EL (cell line): ENCODE results near the gene NCKAP5.

ENCODE experiments used
- DNase-seq: peaks from one replicate; pipeline ENCODE4 v3.0.0-alpha.2; 2016

The NCKAP5 gene

DNA sequence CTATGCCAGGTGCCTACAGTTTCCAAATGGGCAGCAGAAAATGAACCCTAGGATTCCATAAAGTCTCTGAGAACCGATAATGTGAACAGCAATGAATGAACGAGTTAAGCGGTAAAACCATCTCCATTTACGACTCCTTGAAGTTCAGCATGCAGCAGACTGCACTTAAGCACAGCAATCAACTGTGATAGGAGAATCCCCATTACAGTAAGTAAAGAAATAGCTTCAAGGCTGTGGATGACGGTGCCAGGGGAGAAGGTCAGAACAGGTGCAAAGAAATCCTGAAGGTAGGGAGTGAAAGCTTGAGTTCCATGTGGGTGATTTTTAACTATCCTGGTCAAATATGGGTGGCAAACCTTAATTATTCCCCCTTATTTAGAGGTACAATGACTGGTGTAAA lies 444.4 kb downstream of the NCKAP5 start:
- DNase-seq: no peak

DNA sequence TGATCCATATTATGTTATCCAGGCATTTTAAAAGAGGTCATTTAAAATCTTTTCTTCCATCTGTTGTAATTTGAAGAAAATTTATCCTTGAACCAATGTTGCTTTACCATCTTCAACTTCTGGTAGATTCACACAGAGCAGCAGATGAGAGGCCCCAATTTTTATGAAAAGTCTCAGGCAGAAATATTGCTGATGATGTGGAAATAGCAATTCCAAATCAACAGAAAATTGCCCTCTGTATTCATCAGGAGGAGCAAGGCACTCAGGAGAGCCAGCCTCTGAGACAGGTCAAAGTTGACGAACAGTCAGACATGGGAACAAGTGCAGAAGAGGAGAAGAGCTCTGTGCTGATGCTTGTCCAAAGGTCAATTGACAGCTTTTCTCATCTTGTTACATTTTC lies 444.9 kb downstream of the NCKAP5 start:
- no peak for DNase-seq

DNA sequence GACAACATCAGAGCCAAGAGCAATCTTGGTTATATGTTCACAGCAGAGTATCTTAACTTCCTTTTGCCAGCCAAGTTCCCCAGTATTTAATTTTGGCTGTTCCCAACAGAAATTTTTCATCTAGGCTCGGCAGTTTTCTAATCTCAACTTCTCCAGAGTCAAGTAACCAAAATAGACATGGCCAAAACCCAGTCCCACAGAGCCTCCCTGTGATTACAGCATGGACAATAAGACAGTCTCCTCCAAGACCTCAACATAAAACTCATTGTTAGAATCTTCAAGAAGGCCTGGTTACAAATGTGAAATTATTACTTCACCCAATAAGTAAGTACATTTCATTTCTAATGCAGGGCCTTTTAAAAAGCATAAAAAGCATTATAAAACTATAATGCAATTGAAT lies 445.7 kb downstream of the NCKAP5 start:
- no peak for DNase-seq

DNA sequence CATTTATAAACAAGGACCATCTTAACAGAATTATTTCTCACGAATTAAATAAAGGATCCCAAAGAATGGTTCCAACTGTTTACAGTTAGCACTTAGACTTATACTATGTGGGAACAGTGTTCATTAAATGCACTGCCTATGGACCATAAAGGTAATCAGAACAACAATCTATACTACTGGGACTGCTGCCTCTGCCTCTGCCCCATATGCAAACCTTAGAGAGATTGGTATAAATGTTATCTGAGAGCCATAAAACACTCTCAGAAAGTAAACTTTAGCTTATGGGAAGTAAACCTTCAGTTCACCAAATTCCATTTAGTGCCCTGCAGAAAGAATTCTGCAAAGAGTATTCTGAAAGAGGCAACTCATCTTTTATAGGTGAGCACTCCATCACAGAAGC lies 448.0 kb downstream of the NCKAP5 start:
- DNase-seq: no peak

DNA sequence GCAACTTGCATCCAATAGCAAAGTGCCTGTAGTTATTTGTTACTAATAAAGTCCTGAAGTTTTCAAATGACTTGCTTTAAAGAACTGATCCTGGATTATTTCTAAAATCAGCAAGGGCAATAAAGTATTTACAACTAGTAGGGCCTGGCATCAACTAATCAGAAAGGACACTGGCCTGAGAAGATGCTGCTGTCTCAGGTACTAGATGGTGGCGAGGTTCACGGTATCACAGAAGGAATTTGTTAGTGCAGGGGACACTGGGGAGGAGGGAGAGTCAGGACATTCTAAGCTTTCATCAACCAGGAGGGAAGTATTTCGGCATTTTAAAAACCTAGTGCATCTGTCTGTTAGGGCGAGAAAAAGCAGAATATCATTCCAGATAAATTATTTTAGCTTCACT lies 458.1 kb downstream of the NCKAP5 start:
- DNase-seq: no peak

DNA sequence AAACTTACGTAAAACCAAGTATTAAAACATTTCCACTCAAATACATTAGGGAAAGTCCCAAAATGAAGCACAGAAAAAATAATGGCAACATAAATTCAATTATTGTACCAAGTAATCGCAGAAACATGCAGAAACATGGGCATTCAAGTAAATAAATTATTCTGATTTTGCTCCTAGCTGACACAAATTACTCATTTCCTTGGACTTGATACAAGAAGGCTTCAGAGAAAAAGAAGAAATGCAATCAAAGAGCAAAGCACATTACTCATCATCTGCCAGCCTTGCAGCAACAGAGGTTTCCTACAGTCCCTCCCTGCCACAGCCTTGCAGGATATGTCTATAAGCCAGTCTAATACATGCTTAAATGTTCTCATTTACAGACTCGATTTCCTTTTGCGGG lies 458.5 kb downstream of the NCKAP5 start:
- DNase-seq: peak; percentile 88

DNA sequence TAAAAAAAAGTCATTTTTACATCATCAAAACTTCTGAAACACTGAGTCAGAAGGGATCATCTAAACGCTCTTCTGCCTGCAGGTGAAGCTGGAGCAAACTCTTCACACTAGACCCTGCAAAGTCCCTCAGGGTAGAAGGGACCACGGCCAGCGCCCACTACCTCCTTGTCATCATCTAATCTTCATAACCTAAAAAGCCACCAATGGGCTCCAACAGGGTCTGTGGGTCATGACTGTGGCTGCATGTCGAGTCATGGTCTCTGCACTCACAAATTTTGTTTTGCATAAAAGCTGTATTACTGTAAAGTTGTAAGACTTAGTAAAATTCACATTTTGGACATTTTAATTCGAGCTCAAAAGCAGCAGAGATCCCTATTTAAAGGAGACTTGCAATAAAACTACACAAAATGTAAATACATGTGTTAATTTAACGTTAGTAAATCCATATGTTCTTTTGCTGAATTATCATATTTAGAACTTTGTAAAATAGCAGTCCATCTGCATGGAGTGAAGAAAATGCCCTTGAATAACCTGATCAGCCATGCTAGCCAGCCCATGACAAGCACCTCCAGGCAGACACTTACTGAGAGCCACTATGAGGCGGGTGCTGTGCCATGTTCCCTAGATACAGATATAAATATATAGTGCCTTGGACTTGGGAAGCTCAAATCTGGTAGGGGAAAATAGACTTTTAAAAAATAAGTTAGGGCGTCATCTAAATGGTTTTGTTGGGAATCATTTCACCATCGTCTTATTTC lies 461.0 kb downstream of the NCKAP5 start:
- DNase-seq: no peak

DNA sequence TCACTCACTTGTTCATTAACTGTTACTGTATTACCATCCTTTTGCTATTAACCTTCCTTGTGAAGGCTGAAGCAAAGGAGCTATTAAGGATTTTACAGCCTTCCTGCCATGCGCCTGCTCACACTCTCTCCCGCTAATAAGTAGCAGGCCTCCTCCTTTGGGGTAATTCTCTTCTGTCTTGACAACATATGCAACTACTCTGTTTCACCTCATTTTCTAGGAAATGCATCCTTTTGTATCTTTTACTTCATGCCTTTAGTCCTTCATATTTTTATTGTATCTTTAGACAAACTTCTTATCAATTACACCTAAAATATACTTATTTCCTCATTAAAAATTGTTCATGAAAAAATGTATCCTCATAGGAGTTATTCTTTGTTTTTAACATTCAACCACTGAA lies 463.4 kb downstream of the NCKAP5 start:
- DNase-seq: no peak

DNA sequence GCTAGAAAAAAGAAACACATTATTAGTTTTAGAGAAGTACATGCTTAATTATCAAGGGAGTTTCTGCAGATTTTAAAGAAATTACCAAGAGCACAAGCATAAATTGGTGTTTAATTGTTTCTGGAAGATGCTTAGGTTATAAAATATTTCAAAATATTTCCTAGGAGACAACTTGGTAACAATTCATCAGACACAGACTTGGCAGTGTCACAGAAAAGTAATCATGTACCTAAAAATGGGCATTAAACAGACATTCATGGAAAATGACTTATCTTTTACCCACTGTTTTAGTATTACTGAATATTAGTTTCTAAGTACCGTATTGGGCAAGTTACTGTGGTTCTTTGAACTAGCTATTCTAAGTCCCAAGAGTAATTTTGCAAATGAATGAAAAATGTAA lies 469.5 kb downstream of the NCKAP5 start:
- DNase-seq: no peak

DNA sequence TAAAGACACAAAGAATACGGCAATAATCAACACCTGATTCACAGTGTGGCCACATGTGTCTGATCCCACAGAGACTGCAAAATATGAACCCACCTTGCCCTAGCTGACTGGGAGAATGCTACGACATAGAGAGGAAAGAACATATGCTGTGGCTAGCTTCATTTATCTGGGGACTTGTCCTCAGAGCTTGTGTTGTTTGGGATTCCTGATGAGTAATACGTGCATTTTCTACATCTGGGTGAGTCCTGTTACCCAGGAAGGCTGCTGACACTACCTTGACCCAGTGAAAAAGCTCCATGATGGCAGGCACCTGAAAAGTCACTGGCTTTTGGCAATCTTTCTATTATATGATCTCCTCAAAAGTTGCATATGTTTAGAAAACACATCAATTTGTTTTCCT lies 470.6 kb downstream of the NCKAP5 start:
- peak; percentile 55 for DNase-seq

DNA sequence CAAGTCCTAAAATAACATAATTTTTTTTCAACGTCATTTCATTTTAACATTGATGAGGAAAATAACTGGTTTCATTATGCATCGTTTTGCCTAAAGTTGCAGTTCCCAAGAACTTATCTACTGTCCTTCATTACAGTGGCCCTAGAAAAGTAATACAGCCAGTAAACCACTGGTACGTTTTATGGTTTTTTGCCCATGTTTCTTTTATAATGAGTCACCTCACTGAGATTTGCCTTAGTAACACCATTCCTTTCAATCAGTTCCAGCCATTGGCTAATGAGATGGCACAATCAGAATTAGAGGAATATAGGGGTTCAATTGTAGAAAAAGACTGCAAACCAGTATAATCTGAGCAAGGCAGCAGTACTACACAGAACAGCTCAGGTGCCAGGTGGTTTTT lies 475.7 kb downstream of the NCKAP5 start:
- DNase-seq: peak; percentile 34

DNA sequence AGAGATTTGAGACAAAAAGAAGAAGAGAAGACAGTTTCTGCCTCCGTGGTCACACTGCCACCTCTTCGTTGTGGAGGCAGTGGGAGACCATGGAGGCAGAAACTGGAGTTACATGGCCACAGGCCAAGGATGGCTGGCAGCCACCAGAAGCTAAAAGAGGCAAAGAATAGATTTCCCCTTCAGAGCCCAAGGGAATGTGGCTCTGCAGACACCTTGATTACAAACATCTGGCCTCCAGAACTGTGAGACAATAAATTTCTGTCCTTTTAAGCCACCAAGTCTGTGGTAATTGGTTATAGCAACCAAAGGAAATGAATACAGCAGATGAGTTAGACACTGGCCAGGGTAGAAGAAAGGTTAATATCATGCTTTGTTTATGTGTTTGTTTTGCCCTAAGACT lies 477.9 kb downstream of the NCKAP5 start:
- no peak for DNase-seq

DNA sequence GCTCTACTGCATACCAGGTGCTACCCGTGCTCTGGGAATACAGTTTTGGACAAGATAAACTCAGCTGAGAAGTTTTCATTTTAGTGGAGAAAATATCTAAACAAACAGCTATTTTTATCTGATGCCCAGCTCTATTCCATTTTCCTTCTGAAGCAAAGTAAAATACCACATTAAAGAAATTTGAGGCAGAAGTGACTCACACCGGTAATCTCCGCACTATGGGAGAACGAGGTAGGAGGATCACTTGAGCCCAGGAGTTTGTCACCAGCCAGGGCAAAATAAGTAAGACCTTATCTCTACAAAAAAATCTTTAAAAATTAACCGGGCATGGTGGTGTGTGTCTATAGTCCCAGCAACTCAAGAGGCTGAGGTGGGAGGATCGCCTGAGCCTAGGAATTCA lies 482.1 kb downstream of the NCKAP5 start:
- DNase-seq: no peak

DNA sequence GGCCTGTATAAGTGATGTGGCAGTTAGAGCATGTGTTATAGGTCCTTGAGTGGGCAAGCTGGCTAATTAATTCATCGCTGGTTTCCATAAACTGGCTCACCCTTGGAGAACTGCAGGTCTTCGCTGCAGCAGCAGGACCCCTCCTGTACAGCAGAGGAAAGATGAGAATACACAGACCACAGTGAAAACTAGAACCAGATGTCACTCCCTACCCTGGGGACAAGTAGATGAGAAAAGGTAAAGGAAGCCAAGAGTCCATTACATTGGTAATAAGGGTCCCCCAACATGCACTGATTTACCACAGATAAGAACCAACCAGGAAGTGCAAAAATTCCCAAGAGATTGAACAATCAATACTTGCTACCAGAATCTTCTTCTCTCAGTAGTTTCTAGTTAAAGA lies 482.6 kb downstream of the NCKAP5 start:
- no peak for DNase-seq

DNA sequence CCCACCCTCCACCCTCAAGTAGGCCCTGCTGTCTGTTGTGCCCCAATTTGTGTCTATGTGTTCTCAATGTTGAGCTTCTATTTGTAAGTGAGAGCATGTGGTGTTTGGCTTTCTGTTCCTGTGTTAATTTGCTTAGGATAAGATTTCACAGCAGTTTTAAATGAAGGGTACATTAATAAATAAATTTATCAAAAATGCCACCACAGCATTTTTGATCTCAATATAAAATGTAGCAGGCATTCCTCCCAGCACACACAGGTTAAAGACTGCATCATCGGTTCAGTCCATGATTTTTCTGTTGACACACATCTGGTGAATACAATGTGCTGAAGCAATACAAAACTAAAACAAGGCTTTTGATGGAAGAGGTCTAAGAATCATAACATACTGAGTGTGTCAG lies 486.2 kb downstream of the NCKAP5 start:
- DNase-seq: no peak

DNA sequence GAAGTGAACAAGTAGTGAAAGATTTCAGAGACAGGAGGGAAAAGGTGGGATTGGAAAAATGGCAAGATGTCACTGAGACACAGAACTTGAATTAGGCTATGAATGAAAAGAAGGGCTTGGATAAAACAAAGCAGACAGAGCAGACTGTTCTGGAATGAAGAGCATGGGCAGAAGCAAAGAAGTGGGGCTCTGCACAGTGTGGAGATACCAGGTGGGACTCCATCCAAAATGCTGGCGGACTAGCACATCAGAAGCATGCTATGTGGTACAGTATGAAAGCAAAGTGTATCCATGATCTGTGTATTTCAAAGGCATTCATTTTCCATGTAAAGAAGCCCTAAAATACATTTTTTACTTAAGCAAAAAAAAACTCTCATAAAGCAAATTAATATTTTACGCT lies 487.4 kb downstream of the NCKAP5 start:
- DNase-seq: no peak

DNA sequence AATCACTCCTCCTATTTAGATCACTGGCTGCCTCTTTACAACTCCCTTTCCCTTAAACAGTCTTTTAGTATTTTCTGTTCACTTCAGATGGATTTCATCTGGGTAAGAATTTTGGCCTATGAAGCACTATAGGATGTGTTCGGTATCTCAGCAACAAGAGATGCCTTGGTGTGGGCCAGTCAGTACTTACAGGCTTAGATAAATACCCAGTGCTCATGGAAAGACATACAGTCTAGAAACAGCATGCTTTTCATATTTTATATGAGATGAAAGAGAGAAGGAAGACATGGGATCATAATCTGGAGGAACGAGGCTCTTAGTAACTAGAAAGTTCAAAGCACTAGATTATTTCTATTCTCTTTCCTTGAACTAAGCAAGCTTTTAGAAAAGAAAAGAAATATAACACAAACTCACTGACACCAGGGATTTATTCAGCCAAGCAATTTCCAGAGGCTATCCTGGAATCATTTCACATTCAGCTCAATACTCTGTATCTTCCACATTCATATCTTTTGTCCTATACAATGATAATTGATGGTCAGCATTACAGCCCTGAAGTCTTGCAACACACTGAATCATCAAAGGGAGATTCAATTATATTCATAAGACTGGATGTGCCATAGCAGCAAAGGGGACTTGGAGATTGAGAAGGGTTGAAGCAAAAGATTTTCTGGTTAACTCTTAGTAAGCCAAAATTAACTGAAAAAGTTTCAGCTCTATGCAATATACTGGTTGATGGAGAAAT lies 489.4 kb downstream of the NCKAP5 start:
- no peak for DNase-seq

DNA sequence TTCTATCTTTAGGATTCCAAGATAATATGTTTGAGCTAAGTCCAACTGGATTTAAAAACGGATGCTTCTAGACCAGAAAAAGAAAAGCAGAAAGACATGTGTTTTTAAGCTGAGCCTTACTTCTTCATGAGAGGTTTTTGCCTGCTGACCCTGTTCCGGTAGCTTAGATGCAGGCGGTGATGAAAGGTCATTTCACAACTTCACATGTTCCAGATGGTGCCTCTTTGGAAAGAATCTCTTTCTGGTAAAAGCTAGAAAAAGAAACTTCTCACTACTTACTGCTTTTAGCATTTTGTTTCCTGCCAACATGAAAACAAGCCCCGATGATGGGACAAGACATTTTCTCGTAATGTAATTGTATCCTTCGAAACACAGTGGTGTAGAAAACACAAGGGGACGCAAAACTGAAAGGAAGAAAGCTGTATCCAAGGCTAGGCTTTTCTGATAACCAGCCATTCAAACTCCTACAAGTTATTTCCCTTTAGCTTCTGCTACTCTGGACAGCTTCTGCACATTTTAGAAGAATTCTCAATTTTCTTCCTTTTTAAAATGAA lies 490.9 kb downstream of the NCKAP5 start:
- no peak for DNase-seq

DNA sequence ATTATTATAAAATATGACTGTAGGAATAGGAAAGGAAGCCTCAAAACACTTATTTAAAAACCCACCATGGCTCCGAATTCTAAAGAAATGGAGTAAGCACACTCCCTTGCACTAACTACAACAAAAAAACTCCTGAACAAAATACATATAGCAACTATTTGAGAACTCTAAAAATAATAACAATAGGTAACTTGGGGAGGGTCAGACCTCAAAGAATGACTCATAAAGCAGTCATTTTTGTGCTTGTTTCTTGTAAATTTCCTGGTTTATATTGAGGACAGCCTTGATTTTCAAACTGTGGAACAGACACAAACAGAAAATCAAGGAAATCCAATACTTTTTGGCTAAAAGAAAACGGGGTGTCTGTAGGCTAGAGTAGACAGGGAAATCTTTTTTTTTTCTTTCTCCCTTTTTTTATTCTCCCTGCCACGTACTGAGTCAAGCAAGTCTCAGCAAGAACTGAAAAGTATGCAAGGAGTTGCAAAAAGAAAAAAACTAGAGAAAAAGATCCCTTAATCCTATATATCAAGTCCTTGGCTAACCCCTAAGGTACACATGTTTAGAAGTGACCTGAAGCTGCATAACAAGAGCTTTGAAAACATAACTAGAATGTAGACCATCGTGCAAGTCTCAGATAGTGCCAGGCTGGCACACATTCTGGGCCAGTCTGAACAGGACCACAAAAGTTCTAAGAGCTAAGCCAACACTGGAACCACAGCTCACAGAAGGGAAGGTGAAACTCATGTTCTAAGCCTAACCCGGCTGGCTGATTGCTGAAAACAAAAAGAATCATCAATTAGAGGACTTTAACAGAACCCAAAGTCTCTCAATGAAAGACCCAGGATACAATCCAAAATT lies 495.2 kb downstream of the NCKAP5 start:
- no peak for DNase-seq

DNA sequence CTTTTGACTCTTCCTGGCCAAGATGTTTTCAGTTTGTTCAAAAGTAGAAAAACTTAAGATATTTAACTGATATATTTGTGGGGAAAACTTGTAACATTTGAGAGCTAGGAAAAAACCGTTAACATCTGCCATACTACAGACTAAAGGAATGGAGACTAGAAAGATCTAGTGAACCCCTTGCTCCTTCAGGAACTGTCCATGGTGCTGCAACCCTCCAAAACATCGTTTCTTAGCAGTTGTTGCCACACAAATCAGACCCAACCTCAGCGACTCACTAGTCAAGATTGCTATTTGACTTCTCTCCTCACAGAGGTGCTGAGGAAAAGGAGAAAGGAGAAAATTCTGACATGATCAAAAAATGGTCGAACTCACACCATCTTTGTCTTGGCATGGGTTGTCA lies 504.5 kb downstream of the NCKAP5 start:
- DNase-seq: peak; percentile 44

DNA sequence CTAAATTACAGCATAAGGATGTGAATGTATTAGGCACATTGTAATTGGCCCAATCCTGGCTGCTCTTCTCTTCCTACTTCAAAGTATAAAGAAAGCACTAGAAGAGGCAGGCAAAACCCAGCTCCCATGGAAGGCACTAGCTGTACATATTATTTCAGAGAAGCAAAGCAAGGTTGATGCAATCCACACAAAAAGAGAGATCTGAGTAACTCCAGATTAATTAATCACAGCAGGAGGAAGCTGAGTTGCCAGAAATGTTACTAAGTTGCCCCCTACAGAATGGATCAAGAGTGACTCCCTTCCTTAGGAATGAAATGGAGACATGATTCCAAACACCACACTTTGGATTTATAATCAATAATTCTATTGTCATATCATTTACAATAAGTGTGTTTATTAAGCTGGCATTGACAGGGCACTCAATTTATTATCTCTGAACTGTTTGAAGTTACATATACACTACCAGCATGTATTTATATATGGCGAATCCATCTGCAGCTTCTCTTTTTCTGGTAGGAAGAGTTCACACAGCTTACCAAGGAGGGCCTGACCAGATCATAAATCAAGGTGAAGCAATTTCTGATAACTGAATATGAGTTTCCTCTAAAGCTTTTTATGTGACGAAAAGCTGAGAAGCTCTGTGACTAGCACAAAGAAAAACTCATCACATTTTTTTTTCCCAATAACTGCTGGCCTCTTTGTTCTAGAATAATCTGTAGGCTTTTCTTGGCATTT lies 505.2 kb downstream of the NCKAP5 start:
- DNase-seq: peak; percentile 16

DNA sequence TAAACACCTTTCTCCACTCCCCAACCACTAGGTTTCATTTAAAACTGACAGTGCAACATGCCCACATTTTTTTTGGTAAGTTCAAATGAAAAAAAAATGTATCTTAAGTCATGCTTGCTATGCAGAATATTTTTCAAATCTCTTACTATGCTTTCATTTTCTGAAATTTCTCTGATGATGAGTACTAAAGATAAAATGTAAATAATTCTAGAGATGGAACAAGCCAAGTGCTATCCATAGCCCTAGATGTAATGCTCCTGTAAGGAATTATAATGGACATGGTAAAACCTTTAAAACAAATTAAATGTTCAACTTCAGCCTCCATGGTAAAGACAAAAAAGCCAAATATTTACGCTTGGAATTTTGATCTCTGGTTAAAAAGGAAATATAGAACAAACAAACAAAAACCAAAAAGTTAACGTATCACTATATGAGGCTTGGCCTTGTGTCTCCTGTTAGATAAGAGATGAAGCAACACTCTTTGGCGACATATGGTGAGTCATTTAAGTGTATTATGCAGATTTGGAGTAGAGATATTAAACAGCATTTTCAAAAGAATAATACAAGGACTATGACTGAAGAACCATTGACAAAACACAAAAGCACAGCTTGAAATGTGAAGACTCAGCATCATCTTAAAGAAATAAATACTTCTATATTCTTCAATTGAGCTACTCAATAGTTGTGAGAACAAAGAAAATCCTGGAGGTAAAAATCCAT lies 506.2 kb downstream of the NCKAP5 start:
- peak; percentile 15 for DNase-seq
